ENCODE results near the gene SH3BP1. TPM values are rescaled to one million over a fixed set of nuclear protein-coding genes. Genes with fewer than 3 reads are reported as not detected.
A peak's percentile ranks its signal among the peaks of the same experiment; 100 is the strongest.
"Not testable (repeated sequence)": the region's sequence is repeated elsewhere in the genome, so short reads cannot be mapped to it uniquely, and the experiment has no call there.

Gene SH3BP1
- total RNA-seq, 1 donor from 2014 or later: 1.3 TPM

GRCh38 chr22:37676736-37677492 lies 37.4 kb downstream of the SH3BP1 start:
- peak; percentile 60 to 96 for DNase-seq (ENCODE audit: low read depth in 2 of 2)

- no peak for DNase-seq (ENCODE audit: low read depth in 2 of 2)
Observed at GRCh38 chr22:37677493-37677974, 38.1 kb downstream of the SH3BP1 start.

GRCh38 chr22:37678372-37678771 lies 38.9 kb downstream of the SH3BP1 start:
- DNase-seq (ENCODE audit: low read depth in 2 of 2): no peak

GRCh38 chr22:37679670-37680069 lies 40.2 kb downstream of the SH3BP1 start:
- no peak for DNase-seq (ENCODE audit: low read depth in 2 of 2)

DNA sequence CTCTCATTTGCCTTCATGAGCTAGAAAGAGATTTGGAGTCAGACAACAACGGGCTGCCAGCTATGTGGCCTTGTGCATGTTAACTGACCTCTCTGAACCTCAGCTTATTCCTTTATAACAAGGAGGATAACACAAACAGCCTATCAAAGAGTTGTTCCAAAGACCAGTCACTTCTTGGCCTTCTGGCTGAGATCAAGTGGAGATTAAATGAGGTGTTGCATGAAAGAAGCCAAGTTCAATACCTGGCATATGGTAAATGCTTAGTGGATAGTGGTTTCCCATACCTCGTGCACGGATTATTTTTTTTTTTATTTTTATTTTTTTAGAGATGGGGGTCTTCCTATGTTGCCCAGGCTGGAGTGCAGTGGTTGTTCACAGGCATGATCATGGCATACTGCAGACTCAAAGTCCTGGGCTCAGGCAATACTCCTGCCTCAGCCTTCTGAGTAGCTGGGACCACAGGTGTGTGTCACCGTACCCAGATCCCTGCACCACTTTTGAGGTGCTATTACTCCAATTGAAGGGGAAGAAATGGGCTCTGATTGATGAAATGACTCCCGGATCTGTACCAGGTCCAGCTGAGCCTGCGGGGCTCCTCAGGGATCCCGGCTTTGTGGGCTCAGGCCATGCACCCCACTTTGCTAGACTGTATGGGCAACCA lies 40.9 kb downstream of the SH3BP1 start:
- DNase-seq (ENCODE audit: low read depth in 2 of 2): no peak

DNA sequence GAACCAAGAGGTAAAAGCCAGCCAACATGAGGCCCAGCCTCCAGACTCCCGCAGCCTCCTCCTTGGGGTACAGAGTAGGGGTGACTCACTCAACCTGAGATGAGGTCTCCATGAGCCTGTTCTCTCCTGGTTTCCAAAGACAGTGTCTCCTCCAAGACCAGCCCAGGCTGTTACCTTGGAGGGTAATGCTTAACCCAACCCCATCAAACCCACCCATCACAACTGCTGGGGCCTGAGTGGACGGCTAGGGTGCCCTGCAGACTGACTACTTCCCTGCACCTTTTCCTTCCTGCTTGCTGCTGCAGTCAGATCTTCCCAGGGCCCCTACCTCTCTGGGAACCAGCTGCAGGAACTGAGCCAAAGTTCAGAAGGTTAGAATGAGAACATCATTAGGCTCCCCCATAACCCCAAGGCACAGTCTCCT lies 41.5 kb downstream of the SH3BP1 start:
- DNase-seq (ENCODE audit: low read depth in 2 of 2): no peak

DNA sequence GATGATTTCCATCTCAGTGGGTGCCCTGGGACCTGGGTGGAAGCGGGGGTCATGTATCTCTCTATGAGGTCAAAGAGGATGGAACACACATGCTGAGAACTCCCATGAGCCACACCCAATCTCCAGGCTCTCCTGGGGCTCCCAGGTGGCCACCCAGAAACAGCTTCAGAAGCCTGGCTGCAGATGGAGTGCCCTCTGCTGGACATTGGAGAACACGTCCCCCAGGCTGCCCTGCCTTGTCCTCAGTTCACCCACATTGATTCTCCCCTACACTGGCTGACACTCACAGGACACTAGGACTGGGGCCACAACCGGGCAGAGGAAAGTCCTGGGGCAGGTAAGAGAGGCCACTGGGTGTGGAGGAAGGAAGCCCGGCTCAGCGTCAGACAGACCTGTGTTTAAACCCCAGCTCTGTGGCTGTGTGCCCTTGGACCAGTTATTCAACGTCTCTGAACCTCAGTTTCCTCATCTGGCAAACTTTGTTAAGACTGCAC lies 42.1 kb downstream of the SH3BP1 start:
- peak in 1 of 2 donors; percentile 72 for DNase-seq (ENCODE audit: low read depth in 2 of 2)

DNA sequence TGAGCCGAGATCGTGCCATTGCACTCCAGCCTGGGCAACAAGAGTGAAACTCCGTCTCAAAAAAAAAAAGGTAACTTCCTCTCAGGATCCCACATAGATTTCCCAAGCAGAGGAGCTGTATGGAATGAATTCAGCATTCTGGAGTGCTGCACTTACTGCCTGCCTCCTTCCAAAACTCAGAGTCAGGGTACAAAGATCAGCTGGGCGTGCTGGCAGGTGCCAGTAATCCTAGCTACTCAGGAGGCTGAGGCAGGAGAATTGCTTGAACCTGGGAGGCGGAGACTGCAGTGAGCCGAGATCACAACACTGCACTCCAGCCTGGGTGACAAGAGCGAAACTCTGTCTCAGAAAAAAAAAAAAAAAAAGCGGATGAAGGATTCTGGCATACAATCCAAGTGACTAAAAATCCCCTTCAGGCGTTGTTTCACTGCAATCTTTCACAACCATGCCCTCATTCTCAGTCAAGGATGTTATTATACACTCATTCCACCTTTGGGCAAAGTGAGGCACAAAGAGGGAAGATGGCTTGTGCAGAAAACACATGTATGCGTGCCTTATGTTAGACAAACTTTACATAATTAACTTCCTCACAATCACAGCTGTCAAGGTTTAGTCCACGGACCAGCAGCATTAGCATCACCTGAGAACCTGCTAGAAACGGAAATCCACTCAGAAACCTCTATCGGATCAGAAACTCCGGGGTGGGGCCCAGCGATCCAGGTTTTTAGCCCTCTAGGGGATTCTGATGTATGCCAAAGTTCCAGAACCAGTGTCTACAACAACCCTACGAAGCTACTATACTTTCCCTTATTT lies 45.5 kb downstream of the SH3BP1 start:
- DNase-seq (ENCODE audit: low read depth in 2 of 2): no peak

- peak; percentile 76 to 91 for DNase-seq (ENCODE audit: low read depth in 2 of 2)
Observed at GRCh38 chr22:37686002-37686982, 46.8 kb downstream of the SH3BP1 start, which contains the start of gene NOL12. TSS of gene NOL12 (plus strand) at chr22:37686343. CDS start at chr22:37686393, 50 bp downstream.

GRCh38 chr22:37690407-37690806 lies 50.9 kb downstream of the SH3BP1 start:
- DNase-seq (ENCODE audit: low read depth in 2 of 2): no peak

DNA sequence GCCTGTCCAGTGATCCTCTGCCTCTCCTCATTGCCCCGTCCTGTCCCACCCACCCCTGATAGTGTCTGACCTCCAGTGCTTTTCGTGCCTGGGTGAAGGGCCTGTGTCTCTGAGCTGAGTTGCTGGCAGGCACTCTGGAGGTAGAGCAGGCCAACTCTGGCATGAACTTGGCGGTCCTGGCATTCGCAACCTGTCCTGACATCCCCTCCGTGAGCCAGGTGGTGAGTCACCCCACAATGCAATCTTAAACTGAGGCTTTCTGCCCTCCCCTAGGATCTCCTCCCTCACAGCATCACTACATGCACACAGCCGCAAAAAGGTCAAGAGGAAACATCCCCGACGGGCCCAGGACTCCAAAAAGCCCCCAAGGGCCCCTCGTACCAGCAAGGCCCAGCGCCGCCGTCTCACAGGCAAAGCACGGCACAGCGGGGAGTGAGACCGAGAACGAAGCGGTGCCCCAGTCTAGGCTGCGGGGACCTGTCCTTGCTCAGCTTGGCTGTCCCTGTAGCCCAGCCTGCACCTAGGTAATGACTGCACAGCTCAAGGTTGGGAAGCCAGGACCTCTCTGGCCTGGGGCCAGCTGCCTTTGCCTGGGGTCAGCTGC lies 51.5 kb downstream of the SH3BP1 start:
- no peak for DNase-seq (ENCODE audit: low read depth in 2 of 2)

- no peak for DNase-seq (ENCODE audit: low read depth in 2 of 2)
Observed at GRCh38 chr22:37692627-37693285, 53.3 kb downstream of the SH3BP1 start.

GRCh38 chr22:37694131-37694530 lies 54.7 kb downstream of the SH3BP1 start:
- DNase-seq (ENCODE audit: low read depth in 2 of 2): not testable (repeated sequence)

DNA sequence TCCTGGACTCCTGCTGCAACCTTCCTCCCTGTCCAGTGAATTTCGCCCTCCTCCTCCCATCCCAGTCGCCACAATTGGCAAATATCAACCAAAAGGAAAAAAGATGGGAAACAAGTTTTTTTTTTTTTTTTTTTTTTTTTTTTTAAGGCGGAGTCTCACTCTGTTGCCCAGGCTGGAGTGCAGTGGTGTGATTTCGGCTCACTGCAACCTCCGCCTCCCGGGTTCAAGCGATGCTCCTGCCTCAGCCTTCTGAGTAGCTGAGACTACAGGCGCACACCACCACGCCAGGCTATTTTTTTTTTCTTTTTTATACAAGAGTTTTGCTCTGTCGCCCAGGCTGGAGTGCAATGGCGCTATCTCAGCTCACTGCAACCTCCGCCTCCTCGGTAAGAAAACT lies 56.8 kb downstream of the SH3BP1 start:
- DNase-seq (ENCODE audit: low read depth in 2 of 2): not testable (repeated sequence)

- peak; percentile 68 to 95 for DNase-seq (ENCODE audit: low read depth in 2 of 2)
Observed at GRCh38 chr22:37696657-37697537, 57.4 kb downstream of the SH3BP1 start, which contains the start of gene TRIOBP. TSS of gene TRIOBP (plus strand) at chr22:37697048. CDS start at chr22:37701366, 4,318 bp downstream.

GRCh38 chr22:37697538-37697835 lies 58.0 kb downstream of the SH3BP1 start:
- no peak for DNase-seq (ENCODE audit: low read depth in 2 of 2)

- DNase-seq (ENCODE audit: low read depth in 2 of 2): no peak
Observed at GRCh38 chr22:37701141-37701786, 61.8 kb downstream of the SH3BP1 start.

DNA sequence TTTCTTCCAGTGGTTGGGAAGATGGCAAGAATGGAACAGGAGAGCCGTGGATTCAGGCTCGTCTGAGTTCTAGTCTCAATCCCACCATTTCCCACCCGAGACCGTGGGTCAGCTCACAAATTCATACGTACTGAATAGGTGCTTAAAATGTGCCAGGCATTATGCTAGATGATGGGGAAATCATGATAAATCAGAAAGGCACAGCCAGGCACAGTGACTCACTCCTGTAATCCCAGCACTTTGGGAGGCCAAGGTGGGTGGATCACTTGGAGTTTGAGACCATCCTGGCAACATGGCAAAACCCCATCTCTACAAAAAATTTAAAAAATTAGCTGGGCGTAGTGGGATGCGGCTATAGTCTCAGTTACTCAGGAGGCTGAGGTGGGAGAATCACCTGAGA lies 64.4 kb downstream of the SH3BP1 start:
- no peak for DNase-seq (ENCODE audit: low read depth in 2 of 2)

Measured in dermis microvascular lymphatic vessel endothelial cell (primary cell).